Measurements from ENCODE around the gene ABCB11.

DNA sequence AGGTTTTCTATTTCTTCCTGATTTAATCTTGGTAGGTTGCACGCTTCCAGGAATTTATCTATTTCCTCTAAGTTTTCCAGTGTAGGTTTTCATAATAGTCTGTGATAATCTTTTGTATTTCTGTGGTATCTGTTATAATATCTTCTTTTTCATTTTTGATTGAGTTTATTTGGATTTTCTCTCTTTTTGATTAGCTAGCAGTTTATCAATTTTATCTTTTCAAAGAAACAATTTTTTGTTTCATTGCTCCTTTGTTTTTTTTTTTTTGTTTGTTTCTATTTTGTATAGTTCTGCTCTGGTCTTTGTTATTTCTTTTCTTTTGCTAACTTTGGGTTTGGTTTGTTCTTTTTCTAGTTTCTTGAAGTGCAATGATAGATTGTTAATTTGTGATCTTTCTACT lies 78.7 kb downstream of the ABCB11 start:
- TF ChIP-seq, protein P1, sequence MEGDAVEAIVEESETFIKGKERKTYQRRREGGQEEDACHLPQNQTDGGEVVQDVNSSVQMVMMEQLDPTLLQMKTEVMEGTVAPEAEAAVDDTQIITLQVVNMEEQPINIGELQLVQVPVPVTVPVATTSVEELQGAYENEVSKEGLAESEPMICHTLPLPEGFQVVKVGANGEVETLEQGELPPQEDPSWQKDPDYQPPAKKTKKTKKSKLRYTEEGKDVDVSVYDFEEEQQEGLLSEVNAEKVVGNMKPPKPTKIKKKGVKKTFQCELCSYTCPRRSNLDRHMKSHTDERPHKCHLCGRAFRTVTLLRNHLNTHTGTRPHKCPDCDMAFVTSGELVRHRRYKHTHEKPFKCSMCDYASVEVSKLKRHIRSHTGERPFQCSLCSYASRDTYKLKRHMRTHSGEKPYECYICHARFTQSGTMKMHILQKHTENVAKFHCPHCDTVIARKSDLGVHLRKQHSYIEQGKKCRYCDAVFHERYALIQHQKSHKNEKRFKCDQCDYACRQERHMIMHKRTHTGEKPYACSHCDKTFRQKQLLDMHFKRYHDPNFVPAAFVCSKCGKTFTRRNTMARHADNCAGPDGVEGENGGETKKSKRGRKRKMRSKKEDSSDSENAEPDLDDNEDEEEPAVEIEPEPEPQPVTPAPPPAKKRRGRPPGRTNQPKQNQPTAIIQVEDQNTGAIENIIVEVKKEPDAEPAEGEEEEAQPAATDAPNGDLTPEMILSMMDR (conservative IDR thresholded peaks at IDR 0.05; ENCODE audit: low read depth, low read length) = no peak
- no peak for TF ChIP-seq EZH2 (IDR thresholded peaks at IDR 0.05; ENCODE audit: borderline replicate concordance, low read depth, low read length, poor library complexity, severe bottlenecking)

All from A673 (cell line).